Measurements from ENCODE around the gene DNAAF1. TPM values are rescaled to one million over a fixed set of nuclear protein-coding genes. Genes with fewer than 3 reads are reported as not detected.

Gene DNAAF1
- total RNA-seq, 1 donor from 2014 or later, result not detected

DNA sequence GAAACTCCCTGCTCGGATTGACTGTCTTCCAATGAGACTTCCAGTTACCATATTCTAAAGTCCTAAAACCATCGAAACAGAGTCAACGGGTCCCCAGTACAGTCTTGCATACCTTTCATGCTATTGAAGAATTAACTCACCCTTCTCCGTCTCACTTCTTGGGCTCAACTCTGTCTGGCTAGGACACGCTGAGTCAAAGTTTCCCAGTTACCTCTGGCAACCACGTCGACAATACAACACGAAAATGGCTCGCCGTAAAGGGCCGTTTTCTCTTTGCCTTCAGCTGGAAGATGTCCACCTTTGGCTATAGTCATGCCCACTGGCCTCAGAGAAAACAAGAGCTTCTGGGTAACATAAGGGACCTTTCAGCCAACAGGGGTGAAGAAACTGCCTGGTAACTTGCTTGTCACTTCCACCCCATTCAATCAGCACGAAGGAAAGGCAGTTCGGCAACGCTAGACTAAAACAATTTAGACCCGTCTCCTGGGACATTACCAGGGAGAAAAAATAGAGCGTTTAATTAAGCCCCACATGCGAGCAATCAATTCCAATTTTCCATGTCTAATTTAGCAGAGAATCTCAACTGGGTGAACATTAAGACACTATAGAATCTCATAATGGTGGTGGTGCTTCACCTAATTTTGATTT is 73.2 kb downstream of the DNAAF1 start:
- ChIA-PET POLR2A (no interaction called here), CTCF (no interaction called here)
- H3K36me3 Mint-ChIP-seq (ENCODE audit: low read depth), result no peaks in the 10 kb centered on the region
- no peaks in the 10 kb centered on the region for H3K9me3 Mint-ChIP-seq
- H3K4me1 Mint-ChIP-seq, result no peaks in the 10 kb centered on the region
- peaks cover 6% of the 10 kb centered on the region for H3K27me3 Mint-ChIP-seq
- intact Hi-C loops (cut with micrococcal nuclease), result no loop called here
- TF ChIP-seq, protein P1, sequence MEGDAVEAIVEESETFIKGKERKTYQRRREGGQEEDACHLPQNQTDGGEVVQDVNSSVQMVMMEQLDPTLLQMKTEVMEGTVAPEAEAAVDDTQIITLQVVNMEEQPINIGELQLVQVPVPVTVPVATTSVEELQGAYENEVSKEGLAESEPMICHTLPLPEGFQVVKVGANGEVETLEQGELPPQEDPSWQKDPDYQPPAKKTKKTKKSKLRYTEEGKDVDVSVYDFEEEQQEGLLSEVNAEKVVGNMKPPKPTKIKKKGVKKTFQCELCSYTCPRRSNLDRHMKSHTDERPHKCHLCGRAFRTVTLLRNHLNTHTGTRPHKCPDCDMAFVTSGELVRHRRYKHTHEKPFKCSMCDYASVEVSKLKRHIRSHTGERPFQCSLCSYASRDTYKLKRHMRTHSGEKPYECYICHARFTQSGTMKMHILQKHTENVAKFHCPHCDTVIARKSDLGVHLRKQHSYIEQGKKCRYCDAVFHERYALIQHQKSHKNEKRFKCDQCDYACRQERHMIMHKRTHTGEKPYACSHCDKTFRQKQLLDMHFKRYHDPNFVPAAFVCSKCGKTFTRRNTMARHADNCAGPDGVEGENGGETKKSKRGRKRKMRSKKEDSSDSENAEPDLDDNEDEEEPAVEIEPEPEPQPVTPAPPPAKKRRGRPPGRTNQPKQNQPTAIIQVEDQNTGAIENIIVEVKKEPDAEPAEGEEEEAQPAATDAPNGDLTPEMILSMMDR (IDR thresholded peaks at IDR 0.05), result no peak
- ATAC-seq (ENCODE audit: low read depth) (no peak), DNase-seq (no peak)
- H3K27ac Mint-ChIP-seq, result no peak overlapping the region
- no peak overlapping the region for H3K4me3 Mint-ChIP-seq

DNA sequence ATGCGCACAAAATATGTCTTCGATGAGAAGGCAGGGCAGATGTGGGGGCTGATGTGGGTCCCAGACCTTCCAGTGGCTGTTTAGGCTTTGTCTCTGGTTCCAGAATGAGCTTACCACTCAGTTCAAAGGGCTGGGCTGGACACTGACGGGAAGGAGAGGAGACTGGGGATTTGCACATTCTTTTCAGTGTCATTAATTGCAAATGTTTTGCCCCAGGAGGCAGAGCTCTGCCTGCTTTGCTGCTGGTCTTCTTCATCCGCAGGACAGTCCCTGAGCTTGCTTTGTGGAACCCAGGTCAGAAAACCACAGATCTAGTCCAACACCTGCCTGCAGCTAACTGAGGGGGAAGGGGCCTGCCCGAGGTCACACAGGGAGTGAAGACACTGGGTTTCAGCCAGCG is 73.8 kb downstream of the DNAAF1 start:
- ATAC-seq (ENCODE audit: low read depth) (no peak), DNase-seq (no peak)
- ChIA-PET POLR2A (no interaction called here), CTCF (no interaction called here)
- TF ChIP-seq, protein P1 (IDR thresholded peaks at IDR 0.05), result no peak
- Mint-ChIP-seq H3K4me3 (no peak overlapping the region), H3K4me1 (no peaks in the 10 kb centered on the region), H3K27ac (no peak overlapping the region), H3K36me3 (ENCODE audit: low read depth) (no peaks in the 10 kb centered on the region), H3K27me3 (peaks cover 6% of the 10 kb centered on the region), H3K9me3 (no peaks in the 10 kb centered on the region)
- intact Hi-C loops (cut with micrococcal nuclease), result no loop called here

GRCh38 chr16:84220851-84221250 is 75.7 kb downstream of the DNAAF1 start:
- Mint-ChIP-seq H3K27me3 (peaks cover 4% of the 10 kb centered on the region), H3K9me3 (no peaks in the 10 kb centered on the region), H3K4me3 (no peak overlapping the region), H3K4me1 (no peaks in the 10 kb centered on the region), H3K36me3 (ENCODE audit: low read depth) (no peaks in the 10 kb centered on the region), H3K27ac (no peak overlapping the region)
- ATAC-seq (ENCODE audit: low read depth), result no peak
- CTCF ChIA-PET, result no interaction called here
- intact Hi-C loops (cut with micrococcal nuclease), result no loop called here
- TF ChIP-seq, protein P1 (IDR thresholded peaks at IDR 0.05), result no peak
- POLR2A ChIA-PET, result no interaction called here
- DNase-seq, result no peak

- ATAC-seq (ENCODE audit: low read depth), result no peak
- DNase-seq, result no peak
- H3K36me3 Mint-ChIP-seq (ENCODE audit: low read depth), result no peaks in the 10 kb centered on the region
- CTCF ChIA-PET, result no interaction called here
- no peaks in the 10 kb centered on the region for H3K4me1 Mint-ChIP-seq
- no peak overlapping the region for H3K4me3 Mint-ChIP-seq
- POLR2A ChIA-PET, result no interaction called here
- no peak overlapping the region for H3K27ac Mint-ChIP-seq
- H3K9me3 Mint-ChIP-seq, result no peaks in the 10 kb centered on the region
- intact Hi-C loops (cut with micrococcal nuclease), result no loop called here
- TF ChIP-seq, protein P1 (IDR thresholded peaks at IDR 0.05), result no peak
- H3K27me3 Mint-ChIP-seq, result peaks cover 10% of the 10 kb centered on the region
Observed at GRCh38 chr16:84223456-84223855, 78.3 kb downstream of the DNAAF1 start.

GRCh38 chr16:84224554-84224953 is 79.4 kb downstream of the DNAAF1 start:
- TF ChIP-seq, protein P1 (IDR thresholded peaks at IDR 0.05), result no peak
- DNase-seq, result no peak
- Mint-ChIP-seq H3K9me3 (no peaks in the 10 kb centered on the region), H3K36me3 (ENCODE audit: low read depth) (no peaks in the 10 kb centered on the region), H3K4me1 (no peaks in the 10 kb centered on the region), H3K4me3 (no peak overlapping the region), H3K27ac (no peak overlapping the region), H3K27me3 (peaks cover 10% of the 10 kb centered on the region)
- ChIA-PET POLR2A (no interaction called here), CTCF (no interaction called here)
- no peak for ATAC-seq (ENCODE audit: low read depth)
- intact Hi-C loops (cut with micrococcal nuclease), result no loop called here
